Neural crest cell (in vitro differentiated cells): ENCODE measurements around the gene ARHGAP18. TPM values are rescaled to one million over a fixed set of nuclear protein-coding genes. Genes with fewer than 3 reads are reported as not detected.

Experiments
- DNase-seq: peaks from one replicate; pipeline ENCODE4 v3.0.0; 2021; ENCODE audit warnings: low read depth, mixed read lengths, low spot score
- H3K27ac Mint-ChIP-seq: one replicate; pipeline ENCODE4 v1.8.0; 2021; ENCODE audit warnings: mild to moderate bottlenecking, mixed read lengths; ENCODE audit not compliant: unreplicated experiment
- H3K27me3 Mint-ChIP-seq: 2 replicates; pipeline ENCODE4 v1.8.0; 2021; ENCODE audit warnings: low read depth, mild to moderate bottlenecking, mixed read lengths
- H3K36me3 Mint-ChIP-seq: 2 replicates; pipeline ENCODE4 v1.8.0; 2021; ENCODE audit warnings: low read depth, mild to moderate bottlenecking, mixed read lengths
- H3K4me1 Mint-ChIP-seq: 2 replicates; pipeline ENCODE4 v1.8.0; 2021; ENCODE audit warnings: mixed read lengths
- H3K4me3 Mint-ChIP-seq: one replicate; pipeline ENCODE4 v1.8.0; 2021; ENCODE audit warnings: mild to moderate bottlenecking, mixed read lengths
- H3K9me3 Mint-ChIP-seq: 2 replicates; pipeline ENCODE4 v1.8.0; 2021; ENCODE audit warnings: mixed read lengths
- total RNA-seq: library from RNA; stranded (reverse); gene quantifications from 2 replicates; pipeline ENCODE4 v1.2.1, GENCODE V29; 2021
- TF ChIP-seq, protein P1 (sequence below): fragments of 200-600 bp; sonication (generic); conservative IDR thresholded peaks from 2 replicates; pipeline ENCODE4 v1.5.0; 2021; ENCODE audit warnings: antibody characterized with exemption, mild to moderate bottlenecking

The ARHGAP18 gene
- total RNA-seq, 1 donor from 2014 or later = 3.4 TPM

DNA sequence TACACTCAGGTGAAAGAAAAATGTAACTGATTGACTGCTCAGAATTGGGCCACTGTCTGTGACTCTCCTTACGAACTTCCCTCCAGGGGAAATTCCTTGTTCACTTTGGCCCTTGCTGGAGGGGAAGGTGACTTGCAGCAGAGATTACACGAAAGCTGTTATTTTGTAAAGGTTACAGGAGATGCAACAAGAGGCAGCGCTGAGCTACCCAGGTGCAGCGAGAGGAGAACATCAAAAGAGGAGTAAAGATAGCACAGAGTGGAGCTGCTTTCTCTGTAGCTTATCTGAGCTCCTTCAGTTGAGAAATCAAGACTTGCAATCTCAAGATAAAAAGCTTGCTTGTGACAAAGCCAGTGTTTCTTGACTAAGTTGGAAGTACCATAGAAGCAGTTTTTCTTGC, 144.6 kb downstream of the ARHGAP18 start:
- DNase-seq = no peak
- H3K36me3 Mint-ChIP-seq = peaks cover 4% of the 10 kb centered on the region
- H3K27me3 Mint-ChIP-seq = no peaks in the 10 kb centered on the region
- no peaks in the 10 kb centered on the region for H3K4me1 Mint-ChIP-seq
- H3K27ac Mint-ChIP-seq = no peak overlapping the region
- no peak overlapping the region for H3K4me3 Mint-ChIP-seq
- peaks cover 4% of the 10 kb centered on the region for H3K9me3 Mint-ChIP-seq
- TF ChIP-seq, protein P1, sequence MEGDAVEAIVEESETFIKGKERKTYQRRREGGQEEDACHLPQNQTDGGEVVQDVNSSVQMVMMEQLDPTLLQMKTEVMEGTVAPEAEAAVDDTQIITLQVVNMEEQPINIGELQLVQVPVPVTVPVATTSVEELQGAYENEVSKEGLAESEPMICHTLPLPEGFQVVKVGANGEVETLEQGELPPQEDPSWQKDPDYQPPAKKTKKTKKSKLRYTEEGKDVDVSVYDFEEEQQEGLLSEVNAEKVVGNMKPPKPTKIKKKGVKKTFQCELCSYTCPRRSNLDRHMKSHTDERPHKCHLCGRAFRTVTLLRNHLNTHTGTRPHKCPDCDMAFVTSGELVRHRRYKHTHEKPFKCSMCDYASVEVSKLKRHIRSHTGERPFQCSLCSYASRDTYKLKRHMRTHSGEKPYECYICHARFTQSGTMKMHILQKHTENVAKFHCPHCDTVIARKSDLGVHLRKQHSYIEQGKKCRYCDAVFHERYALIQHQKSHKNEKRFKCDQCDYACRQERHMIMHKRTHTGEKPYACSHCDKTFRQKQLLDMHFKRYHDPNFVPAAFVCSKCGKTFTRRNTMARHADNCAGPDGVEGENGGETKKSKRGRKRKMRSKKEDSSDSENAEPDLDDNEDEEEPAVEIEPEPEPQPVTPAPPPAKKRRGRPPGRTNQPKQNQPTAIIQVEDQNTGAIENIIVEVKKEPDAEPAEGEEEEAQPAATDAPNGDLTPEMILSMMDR = no peak

DNA sequence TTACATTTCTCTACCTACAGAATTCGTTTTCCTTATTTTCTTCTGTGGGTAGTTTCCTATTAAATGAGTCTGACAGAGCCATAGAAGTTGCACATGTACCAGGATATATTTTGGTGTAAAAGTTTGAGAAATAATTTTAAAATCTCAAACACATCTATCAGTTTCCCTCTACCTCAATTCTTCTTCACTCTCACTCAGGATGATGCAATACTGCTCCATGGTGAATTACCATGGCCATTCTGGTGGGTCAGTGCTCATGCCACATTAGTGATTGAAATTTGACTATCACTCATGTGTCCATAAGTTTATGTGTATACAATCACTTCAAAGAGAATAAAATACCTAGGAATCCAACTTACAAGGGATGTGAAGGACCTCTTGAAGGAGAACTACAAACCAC, 151.7 kb downstream of the ARHGAP18 start:
- Mint-ChIP-seq H3K27ac (no peak overlapping the region), H3K9me3 (no peaks in the 10 kb centered on the region)

DNA sequence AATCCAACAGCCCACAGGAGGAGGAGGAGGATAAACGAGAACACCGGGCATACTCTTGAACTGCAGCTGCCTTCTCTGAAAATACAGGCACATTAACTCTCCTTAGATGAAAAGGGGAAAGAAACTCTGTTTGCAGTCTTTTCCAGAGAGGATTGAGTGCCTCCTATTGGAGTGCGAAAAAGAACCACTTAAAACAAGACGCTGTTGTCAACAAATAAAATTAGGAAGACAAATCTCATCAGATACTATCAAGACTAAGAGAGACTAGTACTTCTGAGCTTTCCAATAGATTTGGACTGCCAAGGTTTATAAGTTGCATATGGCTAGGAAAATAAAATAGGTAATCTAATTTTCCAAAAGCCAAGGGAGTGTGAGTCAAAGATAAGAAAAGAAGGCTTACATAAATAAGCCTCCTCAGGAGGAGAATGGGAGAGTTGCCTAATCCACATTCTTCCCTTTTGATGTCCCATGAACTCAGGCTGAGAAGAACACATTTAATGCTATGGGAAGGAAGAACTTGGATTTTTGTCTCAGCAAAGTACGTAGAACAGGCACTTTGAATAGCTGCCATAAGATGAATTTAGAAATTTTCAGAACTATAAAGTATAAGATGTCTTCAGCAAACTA, 154.7 kb downstream of the ARHGAP18 start:
- Mint-ChIP-seq H3K27ac (no peak overlapping the region), H3K4me1 (no peaks in the 10 kb centered on the region), H3K27me3 (no peaks in the 10 kb centered on the region), H3K4me3 (no peak overlapping the region), H3K36me3 (no peaks in the 10 kb centered on the region), H3K9me3 (no peaks in the 10 kb centered on the region)
- TF ChIP-seq, protein P1 = no peak
- no peak for DNase-seq

More for the DNA sequence above, 151.7 kb downstream of the ARHGAP18 start:
- DNase-seq = no peak
- Mint-ChIP-seq H3K4me1 (no peaks in the 10 kb centered on the region), H3K36me3 (no peaks in the 10 kb centered on the region), H3K27me3 (no peaks in the 10 kb centered on the region), H3K4me3 (no peak overlapping the region)
- TF ChIP-seq, protein P1 = no peak

DNA sequence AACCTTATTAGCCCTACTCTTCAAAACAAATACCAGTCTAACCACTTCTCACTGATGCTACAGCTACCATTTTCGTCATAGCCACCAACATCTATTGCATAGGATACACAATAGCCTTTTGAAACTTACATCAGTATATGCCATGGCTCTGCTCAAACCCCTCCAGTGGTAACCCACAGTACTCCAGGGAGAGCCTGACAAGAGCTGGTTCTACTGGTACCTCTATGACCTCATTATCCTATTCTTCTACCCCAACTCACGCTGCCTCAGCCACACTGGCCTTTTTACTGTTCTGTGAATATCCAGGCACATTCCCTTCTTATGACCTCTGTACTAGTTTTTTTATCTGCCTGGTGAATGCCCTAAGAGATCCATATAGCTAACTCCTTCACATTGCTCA, 157.6 kb downstream of the ARHGAP18 start:
- Mint-ChIP-seq H3K27ac (no peak overlapping the region), H3K36me3 (no peaks in the 10 kb centered on the region), H3K4me1 (no peaks in the 10 kb centered on the region), H3K27me3 (no peaks in the 10 kb centered on the region), H3K9me3 (no peaks in the 10 kb centered on the region), H3K4me3 (no peak overlapping the region)
- TF ChIP-seq, protein P1 = no peak
- no peak for DNase-seq

DNA sequence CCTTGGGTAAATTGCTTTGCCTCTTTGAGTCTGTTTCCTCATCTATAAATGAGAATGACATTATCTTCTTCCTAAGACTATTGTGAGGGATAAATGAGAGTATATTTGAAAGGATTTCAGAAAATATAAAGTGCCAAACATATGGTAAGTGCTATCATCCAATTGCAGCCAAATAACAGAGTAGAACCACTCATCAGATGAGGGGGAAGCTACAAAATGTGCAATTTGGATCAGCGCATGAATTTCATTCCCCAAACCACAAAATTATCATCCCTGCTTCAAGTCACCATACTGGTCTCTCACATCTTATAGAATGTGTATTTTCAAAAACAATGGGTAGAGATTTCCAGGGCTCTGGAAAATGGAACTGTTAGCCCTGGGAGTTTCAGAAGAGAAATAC, 158.5 kb downstream of the ARHGAP18 start:
- Mint-ChIP-seq H3K27ac (no peak overlapping the region), H3K27me3 (no peaks in the 10 kb centered on the region), H3K4me3 (no peak overlapping the region), H3K9me3 (no peaks in the 10 kb centered on the region), H3K4me1 (no peaks in the 10 kb centered on the region), H3K36me3 (no peaks in the 10 kb centered on the region)
- no peak for DNase-seq
- TF ChIP-seq, protein P1 = no peak
